Vagina (tissue), 2 donors: Measurements from ENCODE around the gene TIMP2.

Source experiments
- CTCF ChIP-seq, 3 experiments: fragments of 450-650 bp in 2 of 3; fragments of 200-600 bp in 1 of 3; sonication (generic) in 1 of 3; IDR thresholded peaks; one replicate each; pipeline ENCODE4 v1.5.1; 2017 to 2019; ENCODE audit warnings: antibody characterized with exemption in 3 of 3, mild to moderate bottlenecking in 2 of 3, moderate library complexity in 2 of 3
- POLR2A ChIP-seq, 2 donors: fragments of 450-650 bp; IDR thresholded peaks; one replicate each; pipeline ENCODE4 v1.6.1; 2017; ENCODE audit warnings: antibody characterized with exemption in 2 of 2, mild to moderate bottlenecking in 2 of 2, moderate library complexity in 2 of 2
- POLR2AphosphoS5 ChIP-seq, 2 donors: sonication (generic); formaldehyde crosslinking; IDR thresholded peaks; one replicate each; pipeline ENCODE4 v1.9.0; 2017; ENCODE audit warnings: antibody characterized with exemption in 2 of 2, mild to moderate bottlenecking in 2 of 2, low read depth in 1 of 2; ENCODE audit not compliant: insufficient read depth in 1 of 2

- TF ChIP-seq CTCF (IDR thresholded peaks at IDR 0.05): no peak
- TF ChIP-seq POLR2AphosphoS5 (IDR thresholded peaks at IDR 0.05; ENCODE audit: insufficient read depth in 1 of 2, low read depth in 1 of 2): no peak
- no peak for TF ChIP-seq POLR2A (IDR thresholded peaks at IDR 0.05)
Measured at GRCh38 chr17:78829477-78829876, 95.7 kb downstream of the TIMP2 start.
